K562 (cell line): ENCODE data around the gene MYH7B. TPM values are rescaled to one million over a fixed set of nuclear protein-coding genes. Genes with fewer than 3 reads are reported as not detected.

ENCODE experiments used
- ATAC-seq: fragments of 200-7000 bp; cut with Tn5 transposase; 3 replicates; pipeline ENCODE4 v1.9.1; 2020; ENCODE audit warnings: moderate library complexity
- BruUV-seq: library from RNA; stranded (reverse); fragments of 400-500 nt; replicated peaks from 2 replicates; lab custom pipeline; 2021; lab: Mats Ljungman, UMichigan
- CTCF ChIA-PET: fragments of 300-600 bp; formaldehyde crosslinking; extraction: SDS; loops from one replicate; lab custom pipeline; 2021; ENCODE audit warnings: low intra/inter-chr PET ratio; lab: Yijun Ruan, JAX
- POLR2A ChIA-PET: fragments of 300-600, 350-650 bp; sonication (Branson Sonifier 250); formaldehyde crosslinking; extraction: SDS; loops from one replicate; lab custom pipeline; 2021; ENCODE audit warnings: antibody characterized with exemption, inconsistent platforms; lab: Yijun Ruan, JAX
- DNase-seq, 4 experiments: peaks; one replicate each; pipeline versions ENCODE4 v3.0.0 to v3.0.0-alpha.2; 2011 to 2018; ENCODE audit warnings: low spot score in 3 of 4, mixed read lengths in 3 of 4; ENCODE audit errors: extremely low read depth in 1 of 4
- FAIRE-seq: peaks from 2 replicates; lab custom pipeline; 2011; peaks lifted over from hg19 to GRCh38; lab: Jason Lieb, UNC
- H2AFZ ChIP-seq: 2 replicates; pipeline ENCODE4 v1.6.0; 2011; ENCODE audit warnings: low read depth, low read length, control low read depth, inconsistent platforms
- H3K27ac ChIP-seq: fragments of 200-600 bp; 3 replicates; pipeline ENCODE4 v1.8.0; 2011; ENCODE audit warnings: low read depth, mild to moderate bottlenecking, control low read depth, inconsistent platforms, low read length, moderate library complexity, mixed read lengths; ENCODE audit errors: extremely low read depth
- H3K27me3 ChIP-seq, 2 experiments: fragments of 300-600 bp in 1 of 2; 2 replicates in 1 of 2; 3 replicates in 1 of 2; pipeline versions ENCODE4 v1.6.0 to v1.8.0; 2011; ENCODE audit warnings: inconsistent platforms in 2 of 2, low read length in 2 of 2, mild to moderate bottlenecking in 1 of 2, mixed read lengths in 1 of 2, moderate library complexity in 1 of 2; ENCODE audit not compliant: control insufficient read depth in 2 of 2, insufficient read depth in 2 of 2
- H3K36me3 ChIP-seq: fragments of 300-600 bp; 3 replicates; pipeline ENCODE4 v1.8.0; 2011; ENCODE audit warnings: mild to moderate bottlenecking, low read length, inconsistent platforms; ENCODE audit not compliant: control insufficient read depth, insufficient read depth
- H3K4me1 ChIP-seq, 2 experiments: fragments of 200-600 bp in 1 of 2; replicated peaks in 1 of 2; 2 replicates in 1 of 2; 3 replicates in 1 of 2; pipeline versions ENCODE4 v1.5.1 to v1.8.0; 2011; ENCODE audit warnings: inconsistent platforms in 2 of 2, low read length in 2 of 2, mild to moderate bottlenecking in 1 of 2, mixed read lengths in 1 of 2, moderate library complexity in 1 of 2; ENCODE audit not compliant: control insufficient read depth in 2 of 2, insufficient read depth in 2 of 2
- H3K4me2 ChIP-seq: 2 replicates; pipeline ENCODE4 v1.6.1; 2011; ENCODE audit warnings: low read length, control low read depth, inconsistent platforms, mixed read lengths; ENCODE audit not compliant: insufficient read depth
- H3K4me3 ChIP-seq: fragments of 200-600 bp; sonication (generic), shearing (Covaris generic); 2 replicates; pipeline ENCODE4 v1.5.1; 2016; ENCODE audit warnings: control low read depth, inconsistent platforms
- H3K79me2 ChIP-seq: fragments of 200-600 bp; 3 replicates; pipeline ENCODE4 v1.8.0; 2011; ENCODE audit warnings: low read length, inconsistent platforms; ENCODE audit not compliant: control insufficient read depth, insufficient read depth
- H3K9ac ChIP-seq, 2 experiments: 2 replicates each; pipeline versions ENCODE4 v1.6.0 to v1.6.1; 2011; ENCODE audit warnings: low read depth in 2 of 2, low read length in 2 of 2, control low read depth in 1 of 2, inconsistent platforms in 1 of 2, mild to moderate bottlenecking in 1 of 2, mixed read lengths in 1 of 2; ENCODE audit not compliant: insufficient read depth in 1 of 2
- H3K9me1 ChIP-seq: one replicate; pipeline ENCODE4 v1.6.0; 2011; ENCODE audit warnings: inconsistent platforms, mild to moderate bottlenecking, low read length, moderate library complexity; ENCODE audit not compliant: control insufficient read depth, insufficient read depth
- H3K9me3 ChIP-seq: replicated peaks from 2 replicates; pipeline ENCODE4 v1.5.1; 2011; ENCODE audit warnings: low read depth, low read length, inconsistent platforms; ENCODE audit not compliant: control insufficient read depth, insufficient read depth
- H4K20me1 ChIP-seq: replicated peaks from 2 replicates; pipeline ENCODE4 v1.6.1; 2011; ENCODE audit warnings: low read length, inconsistent platforms, mixed read lengths; ENCODE audit not compliant: control insufficient read depth, insufficient read depth
- ELF4 ChIP-seq: fragments of 450-650 bp; formaldehyde crosslinking; IDR thresholded peaks from 2 replicates; pipeline ENCODE4 v1.4.0; 2022; ENCODE audit warnings: missing genetic modification characterization
- ESRRB ChIP-seq: fragments of 250-450 bp; sonication (Bioruptor Pico); IDR thresholded peaks from 2 replicates; pipeline ENCODE4 v1.5.0; 2020; ENCODE audit warnings: mild to moderate bottlenecking, moderate library complexity, borderline replicate concordance
- FOXJ3 ChIP-seq: sonication (generic); formaldehyde crosslinking; IDR thresholded peaks from 2 replicates; pipeline ENCODE4 v1.4.0; 2020; ENCODE audit warnings: mild to moderate bottlenecking, missing genetic modification reagents
- SMARCC2 ChIP-seq: fragments of 450-650 bp; IDR thresholded peaks from 2 replicates; pipeline ENCODE4 v1.6.1; 2017; ENCODE audit warnings: antibody characterized with exemption, moderate library complexity, mild to moderate bottlenecking, low read depth
- TCF3 ChIP-seq: sonication (generic); formaldehyde crosslinking; IDR thresholded peaks from 2 replicates; pipeline ENCODE4 v1.4.0; 2020; ENCODE audit warnings: mild to moderate bottlenecking, missing genetic modification reagents
- THRAP3 ChIP-seq: fragments of 450-650 bp; IDR thresholded peaks from 2 replicates; pipeline ENCODE4 v1.6.1; 2016; ENCODE audit warnings: mild to moderate bottlenecking, inconsistent platforms, borderline replicate concordance
- ZBTB7A ChIP-seq: IDR thresholded peaks from 2 replicates; pipeline ENCODE4 v1.6.1; 2011; ENCODE audit warnings: low read depth, mild to moderate bottlenecking, low read length, moderate library complexity, borderline replicate concordance; ENCODE audit not compliant: control insufficient read depth
- ZNF444 ChIP-seq: fragments of 250-450 bp; sonication (Bioruptor Pico); IDR thresholded peaks from 2 replicates; pipeline ENCODE4 v1.4.0; 2020; ENCODE audit warnings: mild to moderate bottlenecking, moderate library complexity
- ZNF445 ChIP-seq: fragments of 250-450 bp; sonication (Bioruptor Pico); IDR thresholded peaks from 2 replicates; pipeline ENCODE4 v1.4.0; 2020; ENCODE audit warnings: low read depth, mild to moderate bottlenecking, moderate library complexity
- WGBS: fragments of 100-300 bp; shearing (Covaris generic); methylation state at CpG from one replicate; pipeline ENCODE4 v1.1.6; 2016; ENCODE audit warnings: low coverage, mixed read lengths; ENCODE audit not compliant: insufficient coverage; ENCODE audit errors: missing lambda C conversion rate; 5-methylcytosine and 5-hydroxymethylcytosine counted together
- in situ Hi-C: fragments of 300-500 bp; cut with MboI; formaldehyde crosslinking; loops from 4 replicates; pipeline ENCODE4 v1.15.0; 2018; ENCODE audit warnings: inconsistent platforms, mixed read lengths
- intact Hi-C: fragments of 100-400 bp; cut with micrococcal nuclease; formaldehyde crosslinking; loops from 2 replicates; pipeline ENCODE4 v1.14.2; 2022
- polyA plus RNA-seq, 8 experiments: library from polyadenylated mRNA; depleted of rRNA in 4 of 8; stranded (reverse) in 5 of 8; unstranded in 3 of 8; fragments of >200 nt; fragmentation: Nextera tagmentation in 2 of 8; fragmentation: Illumina TruSeq in 1 of 8; extraction: Ambion mirVana in 2 of 8; extraction: Trizol in 1 of 8; gene quantifications; 2 replicates each; pipeline versions ENCODE4 v1.2.1 to v1.2.3, GENCODE V29; 2011 to 2014; ENCODE audit warnings: inconsistent platforms in 1 of 8, missing spikeins in 1 of 8
- total RNA-seq, 7 experiments: library from RNA; depleted of rRNA in 6 of 7; stranded (reverse); fragments of >200 nt in 6 of 7; fragmentation: Illumina TruSeq in 2 of 7; extraction: Trizol in 2 of 7; gene quantifications; 2 replicates each; pipeline versions ENCODE4 v1.2.1 to v1.2.3, GENCODE V29; 2011 to 2021; ENCODE audit warnings: low replicate concordance in 1 of 7
- TF ChIP-seq, protein P1 (sequence below), 2 experiments: fragments of 450-650 bp in 1 of 2; sonication (generic) in 1 of 2; formaldehyde crosslinking in 1 of 2; IDR thresholded peaks; 2 replicates each; pipeline versions ENCODE4 v1.7.1 to v1.9.0; 2016 to 2022; ENCODE audit warnings: inconsistent platforms in 1 of 2, mild to moderate bottlenecking in 1 of 2, missing genetic modification reagents in 1 of 2
- TF ChIP-seq, protein P2 (sequence below), 2 experiments: fragments of 450-650 bp in 1 of 2; sonication (generic) in 1 of 2; formaldehyde crosslinking in 1 of 2; IDR thresholded peaks in 1 of 2; conservative IDR thresholded peaks in 1 of 2; 2 replicates each; pipeline versions ENCODE4 v1.6.1 to v1.8.1; 2016 to 2023; ENCODE audit warnings: mild to moderate bottlenecking in 2 of 2, moderate library complexity in 2 of 2, inconsistent platforms in 1 of 2, missing genetic modification reagents in 1 of 2

Gene MYH7B
- total and polyA plus RNA-seq, 9 of the 15 experiments (the other 6 are each of a cell fraction or from before 2014, with no cell fraction given) = 0.07 to 0.34 (median 0.13) TPM; not detected in 3

DNA sequence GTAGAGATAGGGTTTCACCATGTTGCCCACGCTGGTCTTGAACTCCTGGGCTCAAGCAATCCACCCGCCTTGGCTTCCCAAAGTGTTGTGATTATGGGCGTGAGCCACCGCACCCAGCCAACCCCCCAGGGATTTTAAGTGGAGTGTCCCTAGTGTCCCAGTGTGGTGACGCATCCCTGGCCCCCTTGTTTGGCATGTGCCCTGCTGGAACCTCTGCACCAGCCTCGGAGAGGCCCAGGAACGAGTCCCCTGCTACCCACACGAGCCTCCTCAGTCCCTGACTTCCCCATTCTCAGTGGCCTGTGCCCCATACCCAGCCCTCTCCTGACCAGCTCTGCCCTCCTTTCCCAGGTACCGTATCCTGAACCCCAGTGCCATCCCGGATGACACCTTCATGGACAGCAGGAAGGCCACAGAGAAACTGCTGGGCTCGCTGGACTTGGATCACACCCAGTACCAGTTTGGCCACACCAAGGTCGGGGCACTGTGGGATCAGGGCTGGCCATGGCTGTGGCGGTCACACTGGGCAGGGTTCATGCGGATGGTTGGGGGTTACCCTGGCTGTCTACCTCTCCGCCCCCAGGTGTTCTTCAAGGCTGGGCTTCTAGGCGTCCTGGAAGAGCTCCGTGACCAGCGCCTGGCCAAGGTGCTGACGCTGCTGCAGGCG lies 37.2 kb downstream of the MYH7B start:
- Histone ChIP-seq H3K36me3 (peaks cover 24% of the 10 kb centered on the region; the same call in 2 of the 3 replicates), H3K9me1 (no peaks in the 10 kb centered on the region), H3K4me2 (no peak overlapping the region), H3K9ac (peak overlapping the region in 1 of 2 experiments; percentile 26; a peak in 1 of 4 replicates), H4K20me1 (peaks cover 4% of the 10 kb centered on the region; the same call in 1 of the 2 replicates), H3K27ac (no peak overlapping the region), H3K4me1 (peaks cover 0 to 14% of the 10 kb centered on the region in 2 experiments; a peak in 3 of 5 replicates), H3K27me3 (no peaks in the 10 kb centered on the region), H3K4me3 (no peak overlapping the region), H2AFZ (no peak overlapping the region), H3K9me3 (no peaks in the 10 kb centered on the region), H3K79me2 (no peaks in the 10 kb centered on the region)
- DNase-seq = no peak
- in situ Hi-C loops (no loop called here), intact Hi-C loops (no loop called here)
- POLR2A ChIA-PET = interaction anchor here (0.8 kb wide), 1 partner anchor 85 kb away, joined by 4 read pairs; no protein-coding TSS in a partner anchor
- WGBS = 86% methylated on average over 20 of the region's 20 CpGs
- CTCF ChIA-PET = interaction anchor here (0.7 kb wide), 1 partner anchor 140 kb away, joined by 3 read pairs; no protein-coding TSS in a partner anchor
- no TSS peak for BruUV-seq
- ATAC-seq = no peak
- FAIRE-seq = no peak
- TF ChIP-seq ZBTB7A = no peak
- no peak for TF ChIP-seq FOXJ3 (CRISPR knock-in tag)
- TF ChIP-seq, protein P1, sequence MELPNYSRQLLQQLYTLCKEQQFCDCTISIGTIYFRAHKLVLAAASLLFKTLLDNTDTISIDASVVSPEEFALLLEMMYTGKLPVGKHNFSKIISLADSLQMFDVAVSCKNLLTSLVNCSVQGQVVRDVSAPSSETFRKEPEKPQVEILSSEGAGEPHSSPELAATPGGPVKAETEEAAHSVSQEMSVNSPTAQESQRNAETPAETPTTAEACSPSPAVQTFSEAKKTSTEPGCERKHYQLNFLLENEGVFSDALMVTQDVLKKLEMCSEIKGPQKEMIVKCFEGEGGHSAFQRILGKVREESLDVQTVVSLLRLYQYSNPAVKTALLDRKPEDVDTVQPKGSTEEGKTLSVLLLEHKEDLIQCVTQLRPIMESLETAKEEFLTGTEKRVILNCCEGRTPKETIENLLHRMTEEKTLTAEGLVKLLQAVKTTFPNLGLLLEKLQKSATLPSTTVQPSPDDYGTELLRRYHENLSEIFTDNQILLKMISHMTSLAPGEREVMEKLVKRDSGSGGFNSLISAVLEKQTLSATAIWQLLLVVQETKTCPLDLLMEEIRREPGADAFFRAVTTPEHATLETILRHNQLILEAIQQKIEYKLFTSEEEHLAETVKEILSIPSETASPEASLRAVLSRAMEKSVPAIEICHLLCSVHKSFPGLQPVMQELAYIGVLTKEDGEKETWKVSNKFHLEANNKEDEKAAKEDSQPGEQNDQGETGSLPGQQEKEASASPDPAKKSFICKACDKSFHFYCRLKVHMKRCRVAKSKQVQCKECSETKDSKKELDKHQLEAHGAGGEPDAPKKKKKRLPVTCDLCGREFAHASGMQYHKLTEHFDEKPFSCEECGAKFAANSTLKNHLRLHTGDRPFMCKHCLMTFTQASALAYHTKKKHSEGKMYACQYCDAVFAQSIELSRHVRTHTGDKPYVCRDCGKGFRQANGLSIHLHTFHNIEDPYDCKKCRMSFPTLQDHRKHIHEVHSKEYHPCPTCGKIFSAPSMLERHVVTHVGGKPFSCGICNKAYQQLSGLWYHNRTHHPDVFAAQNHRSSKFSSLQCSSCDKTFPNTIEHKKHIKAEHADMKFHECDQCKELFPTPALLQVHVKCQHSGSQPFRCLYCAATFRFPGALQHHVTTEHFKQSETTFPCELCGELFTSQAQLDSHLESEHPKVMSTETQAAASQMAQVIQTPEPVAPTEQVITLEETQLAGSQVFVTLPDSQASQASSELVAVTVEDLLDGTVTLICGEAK (IDR thresholded peaks at IDR 0.05) = no peak
- TF ChIP-seq, protein P1 (CRISPR knock-in tag; IDR thresholded peaks at IDR 0.05) = no peak
- TF ChIP-seq ZNF445 (CRISPR knock-in tag) = no peak
- TF ChIP-seq TCF3 (CRISPR knock-in tag) = no peak
- no peak for TF ChIP-seq ESRRB (CRISPR knock-in tag)
- no peak for TF ChIP-seq SMARCC2
- TF ChIP-seq ELF4 (CRISPR knock-in tag) = no peak
- no peak for TF ChIP-seq ZNF444 (CRISPR knock-in tag)
- TF ChIP-seq, protein P2, sequence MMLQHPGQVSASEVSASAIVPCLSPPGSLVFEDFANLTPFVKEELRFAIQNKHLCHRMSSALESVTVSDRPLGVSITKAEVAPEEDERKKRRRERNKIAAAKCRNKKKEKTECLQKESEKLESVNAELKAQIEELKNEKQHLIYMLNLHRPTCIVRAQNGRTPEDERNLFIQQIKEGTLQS (IDR thresholded peaks at IDR 0.05) = no peak
- TF ChIP-seq, protein P2 (CRISPR knock-in tag; conservative IDR thresholded peaks at IDR 0.05) = no peak
- no peak for TF ChIP-seq THRAP3
